IMR-90 (cell line): ENCODE measurements around the gene PFKL. TPM values are rescaled to one million over a fixed set of nuclear protein-coding genes. Genes with fewer than 3 reads are reported as not detected.

Experiments
- ATAC-seq: fragments of 200-7000 bp; cut with Tn5 transposase; 2 replicates; pipeline ENCODE4 v1.9.1; 2020; ENCODE audit warnings: low read depth, mild to moderate bottlenecking, moderate library complexity
- BruUV-seq: library from RNA; stranded (reverse); fragments of 400-500 nt; replicated peaks from 2 replicates; lab custom pipeline; 2021; lab: Mats Ljungman, UMichigan
- CTCF ChIA-PET: fragments of 300-600 bp; formaldehyde crosslinking; extraction: SDS; loops from one replicate; lab custom pipeline; 2021; ENCODE audit warnings: antibody characterized with exemption; lab: Yijun Ruan, JAX
- POLR2A ChIA-PET: fragments of 300-600 bp; sonication (Branson Sonifier 250); formaldehyde crosslinking; loops from one replicate; lab custom pipeline; 2022; ENCODE audit warnings: antibody characterized with exemption; ENCODE audit not compliant: unreplicated experiment; lab: Charles Lee
- DNase-seq: peaks from one replicate; pipeline ENCODE4 v3.0.0; 2013
- H2AFZ ChIP-seq: replicated peaks from 2 replicates; pipeline ENCODE3; 2013; ENCODE audit warnings: low read length, mild to moderate bottlenecking; ENCODE audit not compliant: poor library complexity
- H2AK5ac ChIP-seq: 2 replicates; pipeline ENCODE4 v1.6.1; 2013; ENCODE audit warnings: low read depth, low read length, inconsistent platforms
- H2AK9ac ChIP-seq: replicated peaks from 2 replicates; pipeline ENCODE3; 2013; ENCODE audit warnings: mild to moderate bottlenecking, low read depth, low read length, moderate library complexity; ENCODE audit not compliant: poor library complexity
- H2BK120ac ChIP-seq: 2 replicates; pipeline ENCODE4 v1.6.1; 2013; ENCODE audit warnings: low read depth, low read length, inconsistent platforms
- H2BK15ac ChIP-seq: 3 replicates; pipeline ENCODE4 v1.6.1; 2013; ENCODE audit warnings: low read depth, low read length, inconsistent platforms
- H2BK20ac ChIP-seq: 2 replicates; pipeline ENCODE4 v1.6.1; 2013; ENCODE audit warnings: low read depth, mild to moderate bottlenecking, inconsistent platforms, low read length, moderate library complexity
- H2BK5ac ChIP-seq: 2 replicates; pipeline ENCODE4 v1.6.1; 2013; ENCODE audit warnings: mild to moderate bottlenecking, low read depth, low read length, inconsistent platforms; ENCODE audit not compliant: poor library complexity, severe bottlenecking
- H3K14ac ChIP-seq: replicated peaks from 2 replicates; pipeline ENCODE4 v1.6.1; 2013; ENCODE audit warnings: low read depth, low read length, inconsistent platforms
- H3K18ac ChIP-seq: 2 replicates; pipeline ENCODE4 v1.6.1; 2013; ENCODE audit warnings: low read depth, low read length, control low read depth
- H3K23ac ChIP-seq: 2 replicates; pipeline ENCODE4 v1.6.1; 2013; ENCODE audit warnings: low read depth, low read length, inconsistent platforms
- H3K27ac ChIP-seq: 2 replicates; pipeline ENCODE4 v1.5.1; 2013; ENCODE audit warnings: mild to moderate bottlenecking, control low read depth, low read length; ENCODE audit not compliant: insufficient read depth
- H3K27me3 ChIP-seq: 2 replicates; pipeline ENCODE4 v1.6.1; 2013; ENCODE audit warnings: low read length; ENCODE audit not compliant: control insufficient read depth, insufficient read depth
- H3K36me3 ChIP-seq: 2 replicates; pipeline ENCODE4 v1.6.1; 2013; ENCODE audit warnings: low read length, mixed read lengths; ENCODE audit not compliant: control insufficient read depth, insufficient read depth
- H3K4ac ChIP-seq: 2 replicates; pipeline ENCODE4 v1.6.1; 2013; ENCODE audit warnings: low read depth, low read length, inconsistent platforms
- H3K4me1 ChIP-seq: 2 replicates; pipeline ENCODE4 v1.6.1; 2013; ENCODE audit warnings: low read length, mixed read lengths; ENCODE audit not compliant: control insufficient read depth, insufficient read depth
- H3K4me2 ChIP-seq: 2 replicates; pipeline ENCODE4 v1.6.1; 2013; ENCODE audit warnings: low read depth, mild to moderate bottlenecking, control low read depth, low read length, moderate library complexity
- H3K4me3 ChIP-seq: 2 replicates; pipeline ENCODE4 v1.5.1; 2013; ENCODE audit warnings: low read depth, mild to moderate bottlenecking, control low read depth, low read length, moderate library complexity; ENCODE audit not compliant: insufficient read depth
- H3K56ac ChIP-seq: 2 replicates; pipeline ENCODE4 v1.6.1; 2013; ENCODE audit warnings: low read length, inconsistent platforms; ENCODE audit not compliant: insufficient read depth; ENCODE audit errors: extremely low read depth
- H3K79me1 ChIP-seq, 2 experiments: 2 replicates each; pipeline ENCODE4 v1.6.1; 2013; ENCODE audit warnings: low read length in 2 of 2, inconsistent platforms in 1 of 2, low read depth in 1 of 2
- H3K9ac ChIP-seq: 2 replicates; pipeline ENCODE4 v1.6.1; 2013; ENCODE audit warnings: low read depth, low read length, control low read depth
- H3K9me1 ChIP-seq: 2 replicates; pipeline ENCODE4 v1.6.1; 2013; ENCODE audit warnings: low read length, inconsistent platforms; ENCODE audit not compliant: insufficient read depth
- H3K9me3 ChIP-seq: 2 replicates; pipeline ENCODE4 v1.6.1; 2013; ENCODE audit warnings: low read length; ENCODE audit not compliant: control insufficient read depth, insufficient read depth
- H4K20me1 ChIP-seq: 2 replicates; pipeline ENCODE4 v1.6.1; 2013; ENCODE audit warnings: low read length, inconsistent platforms; ENCODE audit not compliant: insufficient read depth
- H4K5ac ChIP-seq: 2 replicates; pipeline ENCODE4 v1.6.1; 2013; ENCODE audit warnings: mild to moderate bottlenecking, low read depth, low read length, control low read depth
- H4K8ac ChIP-seq, 2 experiments: 2 replicates each; pipeline ENCODE4 v1.6.1; 2013; ENCODE audit warnings: low read depth in 2 of 2, low read length in 2 of 2, control low read depth in 1 of 2, inconsistent platforms in 1 of 2
- H4K91ac ChIP-seq: 2 replicates; pipeline ENCODE4 v1.6.1; 2013; ENCODE audit warnings: low read depth, low read length, inconsistent platforms; ENCODE audit not compliant: insufficient read depth
- BHLHE40 ChIP-seq: fragments of 150-350 bp; IDR thresholded peaks from 2 replicates; pipeline ENCODE4 v1.6.1; 2016; ENCODE audit warnings: mild to moderate bottlenecking, low read depth, low read length
- CEBPB ChIP-seq: IDR thresholded peaks from 2 replicates; pipeline ENCODE4 v1.6.1; 2012; ENCODE audit warnings: low read depth, low read length, improper control_type of control experiment
- CHD1 ChIP-seq: IDR thresholded peaks from 2 replicates; pipeline ENCODE4 v1.6.1; 2012; ENCODE audit warnings: low read depth, low read length, improper control_type of control experiment
- CTCF ChIP-seq: conservative IDR thresholded peaks from 2 replicates; pipeline ENCODE4 v1.5.1; 2012; ENCODE audit warnings: mild to moderate bottlenecking, low read depth, low read length, improper control_type of control experiment
- ELK1 ChIP-seq: fragments of 150-350 bp; IDR thresholded peaks from 2 replicates; pipeline ENCODE4 v1.6.1; 2016; ENCODE audit warnings: low read depth, mild to moderate bottlenecking, low read length, moderate library complexity, borderline replicate concordance
- FOS ChIP-seq: fragments of 150-350 bp; IDR thresholded peaks from 2 replicates; pipeline ENCODE4 v1.6.1; 2016; ENCODE audit warnings: low read depth, low read length
- MAFK ChIP-seq: IDR thresholded peaks from 2 replicates; pipeline ENCODE4 v1.6.1; 2012; ENCODE audit warnings: low read depth, low read length, improper control_type of control experiment
- MAZ ChIP-seq: IDR thresholded peaks from 2 replicates; pipeline ENCODE4 v1.6.1; 2012; ENCODE audit warnings: low read depth, mild to moderate bottlenecking, low read length, improper control_type of control experiment, moderate library complexity, borderline replicate concordance
- MXI1 ChIP-seq: IDR thresholded peaks from 2 replicates; pipeline ENCODE4 v1.6.1; 2012; ENCODE audit warnings: low read depth, mild to moderate bottlenecking, low read length, moderate library complexity, borderline replicate concordance
- NFE2L2 ChIP-seq: fragments of 150-350 bp; IDR thresholded peaks from 2 replicates; pipeline ENCODE4 v1.6.1; 2016; ENCODE audit warnings: low read depth, mild to moderate bottlenecking, low read length
- POLR2A ChIP-seq: IDR thresholded peaks from 2 replicates; pipeline ENCODE4 v1.6.1; 2012; ENCODE audit warnings: mild to moderate bottlenecking, low read depth, low read length
- RAD21 ChIP-seq: IDR thresholded peaks from 2 replicates; pipeline ENCODE4 v1.6.1; 2012; ENCODE audit warnings: low read length, improper control_type of control experiment
- RCOR1 ChIP-seq: IDR thresholded peaks from 2 replicates; pipeline ENCODE4 v1.6.1; 2012; ENCODE audit warnings: mild to moderate bottlenecking, low read length, improper control_type of control experiment; ENCODE audit not compliant: insufficient replicate concordance
- RFX5 ChIP-seq: IDR thresholded peaks from 2 replicates; pipeline ENCODE4 v1.8.0; 2012; ENCODE audit warnings: low read depth, mild to moderate bottlenecking, low read length, moderate library complexity
- SMC3 ChIP-seq: fragments of 150-350 bp; IDR thresholded peaks from 2 replicates; pipeline ENCODE4 v1.6.1; 2016; ENCODE audit warnings: low read depth, mild to moderate bottlenecking, antibody characterized with exemption, low read length, moderate library complexity
- USF2 ChIP-seq: fragments of 150-350 bp; IDR thresholded peaks from 2 replicates; pipeline ENCODE4 v1.6.1; 2017; ENCODE audit warnings: mild to moderate bottlenecking, antibody characterized with exemption, low read length, low read depth
- WGBS, 2 experiments: methylation state at CpG; one replicate each; pipeline versions ENCODE4 v1.1.5 to v1.1.7; 2013; ENCODE audit warnings: missing lambda C conversion rate in 2 of 2; ENCODE audit not compliant: insufficient read length in 1 of 2; ENCODE audit errors: extremely low coverage in 2 of 2; 5-methylcytosine and 5-hydroxymethylcytosine counted together
- dilution Hi-C: fragments of 300-500 bp; cut with HindIII; formaldehyde crosslinking; loops from one replicate; pipeline ENCODE4 v1.14.3; 2018; ENCODE audit warnings: low sequenced_read_pairs; ENCODE audit not compliant: unreplicated experiment
- in situ Hi-C: fragments of 300-500 bp; cut with MboI; formaldehyde crosslinking; loops from 3 replicates; pipeline ENCODE4 v1.14.3; 2019; ENCODE audit warnings: low sequenced_read_pairs, inconsistent platforms, mixed read lengths
- intact Hi-C: fragments of 100-400 bp; cut with micrococcal nuclease; formaldehyde crosslinking; loops from 2 replicates; pipeline ENCODE4 v1.10.0; 2022
- polyA plus RNA-seq, 3 experiments: library from polyadenylated mRNA; depleted of rRNA; stranded (reverse); fragments of >200 nt; gene quantifications; 2 replicates each; pipeline ENCODE4 v1.2.3, GENCODE V29; 2012; ENCODE audit warnings: low replicate concordance in 1 of 3
- total RNA-seq: library from RNA; depleted of rRNA; stranded (reverse); fragments of >200 nt; gene quantifications from 2 replicates; pipeline ENCODE4 v1.2.3, GENCODE V29; 2012

Gene PFKL
- total and polyA plus RNA-seq, 2 of the 4 experiments (the other 2 are of a cell fraction), result 103 to 126 TPM

GRCh38 chr21:44330698-44331097, 30.8 kb downstream of the PFKL start:
- Histone ChIP-seq H3K4me1 (no peaks in the 10 kb centered on the region), H4K20me1 (peaks cover 11% of the 10 kb centered on the region), H3K79me1 (no peaks in the 10 kb centered on the region), H2BK15ac (no peak overlapping the region), H2BK120ac (no peak overlapping the region), H4K5ac (no peak overlapping the region), H3K18ac (no peak overlapping the region), H3K23ac (no peak overlapping the region), H3K9ac (no peak overlapping the region), H3K56ac (no peak overlapping the region), H2BK5ac (no peak overlapping the region), H2AFZ (no peak overlapping the region), H3K4ac (no peak overlapping the region), H2AK9ac (peak overlapping the region; percentile 55), H4K91ac (no peak overlapping the region), H3K4me3 (no peak overlapping the region), H3K4me2 (no peak overlapping the region), H3K27ac (no peak overlapping the region), H2BK20ac (no peak overlapping the region), H3K36me3 (peaks cover 20% of the 10 kb centered on the region), H3K27me3 (no peaks in the 10 kb centered on the region), H4K8ac (no peak overlapping the region), H2AK5ac (no peak overlapping the region), H3K9me1 (no peaks in the 10 kb centered on the region), H3K14ac (no peak overlapping the region), H3K9me3 (no peaks in the 10 kb centered on the region)
- dilution Hi-C loops (no loop called here), intact Hi-C loops (loop anchor here (10.0 kb wide), 1 partner anchor 154 kb away; no protein-coding TSS in a partner anchor), in situ Hi-C loops (no loop called here)
- no peak for TF ChIP-seq FOS
- no peak for TF ChIP-seq SMC3
- TF ChIP-seq MAFK, result no peak
- TF ChIP-seq CHD1, result no peak
- TF ChIP-seq NFE2L2, result no peak
- no peak for TF ChIP-seq CEBPB
- no peak for TF ChIP-seq MXI1
- TF ChIP-seq RFX5, result no peak
- TF ChIP-seq BHLHE40, result no peak
- TF ChIP-seq RAD21, result no peak
- TF ChIP-seq ELK1, result no peak
- no peak for TF ChIP-seq CTCF
- no peak for TF ChIP-seq POLR2A
- no peak for TF ChIP-seq RCOR1
- no peak for TF ChIP-seq MAZ
- TF ChIP-seq USF2, result no peak
- ATAC-seq (no peak), DNase-seq (no peak)
- POLR2A ChIA-PET, result no interaction called here
- CTCF ChIA-PET, result no interaction called here
- 89% methylated on average over 13 of the region's 18 CpGs; no CpG with 5 or more reads in 1 of the 2 experiments for WGBS, 2 experiments
- BruUV-seq, result no TSS peak
